Retinal pigment epithelial cell (primary cell): ENCODE measurements around the gene ENTR1.

ENCODE experiments used
- DNase-seq: peaks from one replicate; pipeline ENCODE4 v3.0.0-alpha.2; 2010; ENCODE audit warnings: low read depth
- H3K4me3 ChIP-seq: 2 replicates; pipeline ENCODE4 v1.5.1; 2011; ENCODE audit warnings: mild to moderate bottlenecking, low read length, control low read depth, moderate library complexity
- TF ChIP-seq, protein P1 (sequence below): conservative IDR thresholded peaks from 2 replicates; pipeline ENCODE4 v1.5.1; 2011; ENCODE audit warnings: low read depth, low read length, control low read depth, inconsistent platforms

The ENTR1 gene

GRCh38 chr9:136379891-136380290 lies 30.5 kb downstream of the ENTR1 start:
- TF ChIP-seq, protein P1, sequence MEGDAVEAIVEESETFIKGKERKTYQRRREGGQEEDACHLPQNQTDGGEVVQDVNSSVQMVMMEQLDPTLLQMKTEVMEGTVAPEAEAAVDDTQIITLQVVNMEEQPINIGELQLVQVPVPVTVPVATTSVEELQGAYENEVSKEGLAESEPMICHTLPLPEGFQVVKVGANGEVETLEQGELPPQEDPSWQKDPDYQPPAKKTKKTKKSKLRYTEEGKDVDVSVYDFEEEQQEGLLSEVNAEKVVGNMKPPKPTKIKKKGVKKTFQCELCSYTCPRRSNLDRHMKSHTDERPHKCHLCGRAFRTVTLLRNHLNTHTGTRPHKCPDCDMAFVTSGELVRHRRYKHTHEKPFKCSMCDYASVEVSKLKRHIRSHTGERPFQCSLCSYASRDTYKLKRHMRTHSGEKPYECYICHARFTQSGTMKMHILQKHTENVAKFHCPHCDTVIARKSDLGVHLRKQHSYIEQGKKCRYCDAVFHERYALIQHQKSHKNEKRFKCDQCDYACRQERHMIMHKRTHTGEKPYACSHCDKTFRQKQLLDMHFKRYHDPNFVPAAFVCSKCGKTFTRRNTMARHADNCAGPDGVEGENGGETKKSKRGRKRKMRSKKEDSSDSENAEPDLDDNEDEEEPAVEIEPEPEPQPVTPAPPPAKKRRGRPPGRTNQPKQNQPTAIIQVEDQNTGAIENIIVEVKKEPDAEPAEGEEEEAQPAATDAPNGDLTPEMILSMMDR: no peak
- no peak for DNase-seq
- no peak overlapping the region for H3K4me3 ChIP-seq

- TF ChIP-seq, protein P1: no peak
- H3K4me3 ChIP-seq: no peak overlapping the region
- DNase-seq: no peak
Measured at GRCh38 chr9:136379401-136379800, 31.0 kb downstream of the ENTR1 start.

DNA sequence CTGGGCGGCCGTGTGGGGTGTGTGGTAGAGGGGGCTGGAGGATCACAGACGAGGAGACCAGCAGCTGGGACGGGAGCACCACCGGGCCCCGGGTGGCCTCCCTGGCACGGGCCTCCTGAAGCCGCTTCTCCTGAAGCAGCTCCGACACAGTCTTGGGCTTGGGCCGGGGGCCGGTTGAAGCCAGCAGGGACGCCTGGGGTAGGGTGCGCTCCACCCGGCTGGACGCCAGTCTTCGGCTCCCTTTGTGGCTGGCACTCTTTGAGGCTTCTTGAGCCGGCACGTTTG lies 31.5 kb downstream of the ENTR1 start:
- no peak overlapping the region for H3K4me3 ChIP-seq
- TF ChIP-seq, protein P1: no peak
- no peak for DNase-seq

- TF ChIP-seq, protein P1: no peak
- DNase-seq: no peak
- H3K4me3 ChIP-seq: no peak overlapping the region
Measured at GRCh38 chr9:136378170-136379002, 32.0 kb downstream of the ENTR1 start.

GRCh38 chr9:136377341-136378169 lies 32.9 kb downstream of the ENTR1 start:
- TF ChIP-seq, protein P1: no peak
- H3K4me3 ChIP-seq: no peak overlapping the region
- DNase-seq: no peak

- no peak for DNase-seq
- TF ChIP-seq, protein P1: no peak
- no peak overlapping the region for H3K4me3 ChIP-seq
Measured at GRCh38 chr9:136376457-136376856, 34.0 kb downstream of the ENTR1 start.

- TF ChIP-seq, protein P1: no peak
- H3K4me3 ChIP-seq: no peak overlapping the region
Measured at GRCh38 chr9:136375096-136375495, 35.3 kb downstream of the ENTR1 start.

More at GRCh38 chr9:136375096-136375495, 35.3 kb downstream of the ENTR1 start:
- DNase-seq: no peak
